Brain microvascular endothelial cell (primary cell): ENCODE data around the gene MORF4L2.
"Not testable (repeated sequence)": the region's sequence is repeated elsewhere in the genome, so short reads cannot be mapped to it uniquely, and the experiment has no call there.

Source experiments
- DNase-seq: peaks from one replicate; pipeline ENCODE4 v3.0.0-alpha.2; 2020
- H3K27ac ChIP-seq: fragments of 250-450 bp; sonication (Bioruptor Pico); 2 replicates; pipeline ENCODE4 v1.5.1; 2020; ENCODE audit warnings: mild to moderate bottlenecking, moderate library complexity
- H3K27me3 ChIP-seq: fragments of 250-450 bp; sonication (Bioruptor Pico); replicated peaks from 2 replicates; pipeline ENCODE4 v1.5.1; 2020; ENCODE audit warnings: mild to moderate bottlenecking
- H3K36me3 ChIP-seq: fragments of 250-450 bp; sonication (Bioruptor Pico); replicated peaks from 2 replicates; pipeline ENCODE4 v1.5.1; 2020; ENCODE audit warnings: mild to moderate bottlenecking
- H3K4me3 ChIP-seq: 2 replicates; pipeline ENCODE4 v1.5.1; 2011; ENCODE audit warnings: low read depth, mild to moderate bottlenecking, control low read depth, low read length, moderate library complexity
- in situ Hi-C: cut with HindIII; loops from 2 replicates; pipeline ENCODE4 v1.10.0; 2017; ENCODE audit warnings: low sequenced_read_pairs, low pct_ligation_motif_present
- TF ChIP-seq, protein P1 (sequence below): IDR thresholded peaks from 2 replicates; pipeline ENCODE4 v1.5.1; 2011; ENCODE audit warnings: low read depth, mild to moderate bottlenecking, moderate library complexity, low read length, control low read depth, inconsistent platforms; ENCODE audit errors: missing control alignments

The MORF4L2 gene

GRCh38 chrX:103658681-103659433 is 27.6 kb downstream of the MORF4L2 start:
- Histone ChIP-seq H3K4me3 (no peak overlapping the region), H3K27me3 (no peaks in the 10 kb centered on the region), H3K36me3 (no peaks in the 10 kb centered on the region), H3K27ac (no peak overlapping the region)
- no peak for DNase-seq
- TF ChIP-seq, protein P1, sequence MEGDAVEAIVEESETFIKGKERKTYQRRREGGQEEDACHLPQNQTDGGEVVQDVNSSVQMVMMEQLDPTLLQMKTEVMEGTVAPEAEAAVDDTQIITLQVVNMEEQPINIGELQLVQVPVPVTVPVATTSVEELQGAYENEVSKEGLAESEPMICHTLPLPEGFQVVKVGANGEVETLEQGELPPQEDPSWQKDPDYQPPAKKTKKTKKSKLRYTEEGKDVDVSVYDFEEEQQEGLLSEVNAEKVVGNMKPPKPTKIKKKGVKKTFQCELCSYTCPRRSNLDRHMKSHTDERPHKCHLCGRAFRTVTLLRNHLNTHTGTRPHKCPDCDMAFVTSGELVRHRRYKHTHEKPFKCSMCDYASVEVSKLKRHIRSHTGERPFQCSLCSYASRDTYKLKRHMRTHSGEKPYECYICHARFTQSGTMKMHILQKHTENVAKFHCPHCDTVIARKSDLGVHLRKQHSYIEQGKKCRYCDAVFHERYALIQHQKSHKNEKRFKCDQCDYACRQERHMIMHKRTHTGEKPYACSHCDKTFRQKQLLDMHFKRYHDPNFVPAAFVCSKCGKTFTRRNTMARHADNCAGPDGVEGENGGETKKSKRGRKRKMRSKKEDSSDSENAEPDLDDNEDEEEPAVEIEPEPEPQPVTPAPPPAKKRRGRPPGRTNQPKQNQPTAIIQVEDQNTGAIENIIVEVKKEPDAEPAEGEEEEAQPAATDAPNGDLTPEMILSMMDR = no peak
- in situ Hi-C loops = no loop called here

DNA sequence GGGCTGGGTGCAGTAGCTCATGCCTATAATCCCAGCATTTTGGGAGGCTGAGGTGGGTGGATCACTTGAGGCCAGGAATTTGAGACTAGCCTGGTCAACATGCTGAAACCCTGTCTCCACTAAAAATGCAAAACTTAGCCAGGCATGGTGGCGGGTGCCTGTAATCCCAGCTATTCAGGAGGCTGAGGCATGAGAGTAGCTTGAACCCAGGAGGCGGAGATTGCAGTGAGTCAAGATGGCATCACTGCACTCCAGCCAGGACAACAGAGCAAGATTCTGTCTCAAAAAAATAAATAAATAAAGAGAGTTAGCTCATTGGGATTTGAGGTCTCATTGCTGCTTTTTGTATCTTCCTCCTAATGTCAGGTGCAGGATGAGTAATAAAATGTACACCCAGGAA is 29.4 kb downstream of the MORF4L2 start:
- H3K4me3 ChIP-seq, in situ Hi-C loops, H3K27me3 ChIP-seq, DNase-seq, H3K36me3 ChIP-seq: not testable (repeated sequence)
- H3K27ac ChIP-seq = peak overlapping the region; percentile 70

- no peaks in the 10 kb centered on the region for H3K36me3 ChIP-seq
These were observed 29.9 kb downstream of the MORF4L2 start for GRCh38 chrX:103656617-103657016.

GRCh38 chrX:103655230-103656000 is 31.1 kb downstream of the MORF4L2 start:
- H3K27me3 ChIP-seq, H3K4me3 ChIP-seq, H3K36me3 ChIP-seq, in situ Hi-C loops: not testable (repeated sequence)
- DNase-seq = peak; percentile 63
- peak overlapping the region; percentile 70 for H3K27ac ChIP-seq

More at GRCh38 chrX:103656617-103657016, 29.9 kb downstream of the MORF4L2 start:
- peak; percentile 62 for DNase-seq
- no peak overlapping the region for H3K4me3 ChIP-seq
- H3K27me3 ChIP-seq = no peaks in the 10 kb centered on the region
- H3K27ac ChIP-seq = peak overlapping the region; percentile 70
- in situ Hi-C loops = no loop called here
- TF ChIP-seq, protein P1 = no peak

- no peaks in the 10 kb centered on the region for H3K36me3 ChIP-seq
- in situ Hi-C loops = no loop called here
- TF ChIP-seq, protein P1 = no peak
- no peaks in the 10 kb centered on the region for H3K27me3 ChIP-seq
- H3K27ac ChIP-seq = no peak overlapping the region
- DNase-seq = no peak
- no peak overlapping the region for H3K4me3 ChIP-seq
These were observed 35.2 kb downstream of the MORF4L2 start for GRCh38 chrX:103651151-103651773.

- H3K27ac ChIP-seq = no peak overlapping the region
- H3K27me3 ChIP-seq = no peaks in the 10 kb centered on the region
- no peak for DNase-seq
- in situ Hi-C loops = no loop called here
- H3K4me3 ChIP-seq = no peak overlapping the region
- no peaks in the 10 kb centered on the region for H3K36me3 ChIP-seq
- TF ChIP-seq, protein P1 = no peak
These were observed 38.9 kb downstream of the MORF4L2 start for GRCh38 chrX:103647630-103648029.
